Stimulated activated CD4-positive, alpha-beta T cell treated with anti-CD3 and anti-CD28 coated beads, Interleukin-1b, Interleukin-23, amount 100 ng/mL, for 24 hours (primary cell): ENCODE measurements around the gene EPC2.

Source experiments
- DNase-seq, 4 experiments: peaks; one replicate each; pipeline ENCODE4 v3.0.0-alpha.2; 2020; ENCODE audit warnings: low read depth in 4 of 4, low spot score in 1 of 4

Gene EPC2

DNA sequence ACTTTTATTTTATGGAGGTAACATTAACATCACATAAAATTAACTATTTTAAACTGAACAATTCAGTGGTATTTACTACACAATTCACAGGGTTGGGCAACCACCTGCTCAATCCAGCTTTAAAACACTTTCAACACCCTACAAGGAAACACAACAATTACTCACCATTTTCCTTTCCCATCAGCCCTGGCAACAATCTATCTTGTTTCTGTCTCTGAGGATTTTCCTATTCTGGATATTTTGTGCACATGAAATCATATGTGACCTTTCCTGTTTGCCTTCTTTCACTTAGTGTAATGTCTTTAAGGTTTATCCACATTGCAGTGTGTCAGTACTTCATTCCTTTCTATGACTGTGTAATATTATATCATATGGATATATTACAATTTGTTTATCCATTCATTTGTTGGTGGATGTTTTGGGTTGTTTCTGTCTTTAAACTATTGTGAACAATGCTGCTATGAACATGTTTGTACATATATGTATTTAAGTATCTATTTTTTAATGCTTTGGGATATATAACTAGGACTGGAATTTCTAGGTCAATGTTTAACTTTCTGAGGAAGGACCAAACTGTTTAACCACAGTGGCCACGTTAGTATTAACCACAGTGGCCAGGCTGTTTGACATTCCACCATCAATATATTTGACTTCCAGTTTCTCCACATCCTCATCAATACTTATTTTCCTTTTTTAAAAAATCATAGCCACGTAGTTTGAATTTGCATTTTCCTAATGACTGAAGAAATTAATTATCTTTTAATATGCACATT, 158.1 kb downstream of the EPC2 start:
- DNase-seq, result no peak

DNA sequence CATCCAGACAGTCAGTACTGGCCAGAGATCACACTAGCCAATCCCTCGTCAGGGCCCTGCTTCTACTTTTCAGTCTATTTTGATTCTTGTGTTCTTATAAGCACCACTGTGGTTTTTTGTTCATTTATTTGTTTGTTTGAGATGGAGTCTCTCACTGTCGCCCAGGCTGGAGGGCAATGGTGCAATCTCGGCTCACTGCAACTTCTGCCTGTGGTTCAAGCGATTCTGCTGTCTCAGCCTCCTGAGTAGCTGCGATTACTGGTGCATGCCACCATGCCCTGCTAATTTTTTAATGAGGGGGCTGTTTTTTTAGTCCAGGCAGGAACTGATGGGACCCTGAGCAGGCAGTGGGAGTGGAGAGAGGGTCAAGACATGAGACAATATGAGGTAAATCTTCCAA, 165.5 kb downstream of the EPC2 start:
- DNase-seq, result no peak

DNA sequence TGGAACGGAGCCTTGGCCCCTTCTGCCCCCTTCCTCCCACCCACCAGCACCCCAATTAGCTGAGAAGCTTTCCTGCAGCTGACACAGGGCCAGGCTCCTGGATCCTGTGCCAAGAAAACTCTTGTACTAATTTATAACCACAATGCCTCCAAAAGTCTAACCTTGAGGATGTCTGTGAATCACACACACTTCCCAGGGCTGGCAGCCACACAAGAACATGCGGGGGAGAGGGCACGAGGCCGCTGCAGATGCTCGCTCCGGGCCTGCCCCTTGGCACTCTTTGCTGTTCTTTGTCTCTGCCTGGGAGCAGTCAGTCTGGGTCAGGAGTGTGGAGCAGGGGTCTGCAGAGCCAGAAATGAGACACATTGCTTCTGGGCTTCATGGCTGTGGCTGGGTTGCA, 167.8 kb downstream of the EPC2 start:
- DNase-seq, result no peak

DNA sequence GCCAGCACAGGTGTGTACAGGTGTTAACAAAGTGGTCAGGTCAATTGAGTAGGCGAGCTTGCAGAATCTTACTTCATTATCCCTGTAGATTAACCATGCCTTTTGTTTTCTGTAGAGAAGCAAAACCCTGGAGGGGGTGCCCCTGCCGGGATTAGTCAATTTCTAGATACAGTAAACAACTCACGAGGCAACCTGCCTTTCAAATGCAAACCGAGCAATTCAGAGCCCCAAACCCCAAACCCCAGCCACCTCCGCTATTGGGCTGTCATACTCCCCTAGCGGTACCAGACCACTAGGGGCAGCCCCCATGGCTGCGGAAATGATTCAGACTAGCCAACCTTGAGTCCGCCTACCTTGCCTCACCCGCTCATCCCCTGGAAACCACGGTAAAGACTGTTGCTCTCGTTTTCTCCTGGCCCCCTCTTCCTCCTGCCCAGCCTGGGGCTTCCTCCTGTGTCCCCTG, 169.1 kb downstream of the EPC2 start:
- peak; percentile 34 to 57 (median 36) for DNase-seq

DNA sequence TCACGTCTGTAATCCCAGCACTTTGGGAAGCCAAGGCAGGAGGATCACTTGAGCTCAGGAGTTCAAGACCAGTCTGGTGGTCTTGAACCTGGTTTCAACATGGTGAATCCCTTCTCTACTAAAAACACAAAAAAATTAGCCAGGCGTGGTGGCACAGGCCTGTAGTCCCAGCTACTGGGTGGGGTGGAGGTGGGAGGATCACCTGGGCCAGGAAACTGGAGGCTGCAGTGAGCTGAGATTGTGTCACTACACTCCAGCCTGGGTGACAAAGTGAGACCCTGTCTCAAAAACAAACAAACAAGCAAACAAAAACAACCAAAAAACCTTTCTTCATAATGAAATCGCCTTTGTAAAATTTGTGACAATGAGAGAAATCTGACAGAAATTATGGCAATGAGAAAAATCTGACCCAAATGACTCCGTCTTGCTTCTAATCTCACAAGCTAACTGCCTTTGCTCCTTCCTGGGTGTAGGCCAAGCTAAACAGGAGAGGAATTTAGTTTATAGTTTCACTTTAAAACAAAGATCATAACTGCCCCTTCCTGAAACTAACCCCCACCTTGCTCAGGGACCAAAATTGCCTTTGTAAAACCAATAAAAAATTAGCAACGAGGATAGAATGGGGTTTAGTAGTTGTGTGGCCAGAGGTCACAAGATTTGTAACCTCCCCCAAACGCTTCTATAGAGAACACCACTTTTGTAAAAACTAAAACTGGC, 169.8 kb downstream of the EPC2 start:
- no peak for DNase-seq

DNA sequence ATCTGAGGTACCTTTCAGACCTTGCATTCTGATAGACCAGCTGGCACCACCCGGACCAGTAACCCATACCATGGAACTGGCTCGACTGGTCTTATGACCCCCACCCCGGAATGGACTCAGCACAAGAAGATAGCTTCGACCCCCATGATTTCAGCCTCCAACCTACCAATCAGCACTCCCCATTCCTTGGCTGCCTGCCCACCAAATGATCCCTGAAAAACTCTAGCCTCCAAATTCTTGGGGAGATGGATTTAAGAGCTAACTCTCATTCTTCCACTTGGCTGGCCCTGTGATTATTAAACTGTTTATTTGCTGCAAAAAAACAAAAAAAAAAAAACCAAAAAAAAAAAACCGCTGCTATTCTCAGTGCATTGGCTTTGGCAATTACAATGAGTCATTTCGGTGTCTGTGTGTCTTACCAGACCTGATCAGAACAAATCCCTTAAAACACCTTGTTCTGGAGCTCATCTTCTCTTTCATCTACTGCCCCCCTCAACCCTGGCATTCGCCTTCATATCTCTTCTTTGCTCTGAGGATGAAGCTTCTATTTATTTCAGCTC, 170.4 kb downstream of the EPC2 start:
- no peak for DNase-seq

DNA sequence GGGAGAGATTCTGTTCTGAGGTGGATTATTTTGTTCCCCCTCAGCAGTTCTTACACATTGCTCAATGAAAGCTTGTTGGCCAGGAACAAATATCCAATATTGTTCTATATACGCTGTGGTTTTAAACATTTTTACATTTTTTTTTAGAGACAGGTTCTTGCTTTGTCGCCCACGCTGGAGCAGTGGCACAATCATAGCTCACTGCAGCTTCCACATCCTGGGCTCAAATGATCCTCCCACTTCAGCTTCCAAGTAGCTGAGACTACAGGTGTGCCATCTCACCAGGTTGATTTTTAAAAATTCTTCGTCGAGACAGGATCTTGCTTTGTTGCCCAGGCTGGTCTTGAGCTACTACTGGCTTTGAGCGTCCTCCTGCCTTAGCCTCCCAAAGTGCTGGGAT, 171.6 kb downstream of the EPC2 start:
- DNase-seq, result no peak

DNA sequence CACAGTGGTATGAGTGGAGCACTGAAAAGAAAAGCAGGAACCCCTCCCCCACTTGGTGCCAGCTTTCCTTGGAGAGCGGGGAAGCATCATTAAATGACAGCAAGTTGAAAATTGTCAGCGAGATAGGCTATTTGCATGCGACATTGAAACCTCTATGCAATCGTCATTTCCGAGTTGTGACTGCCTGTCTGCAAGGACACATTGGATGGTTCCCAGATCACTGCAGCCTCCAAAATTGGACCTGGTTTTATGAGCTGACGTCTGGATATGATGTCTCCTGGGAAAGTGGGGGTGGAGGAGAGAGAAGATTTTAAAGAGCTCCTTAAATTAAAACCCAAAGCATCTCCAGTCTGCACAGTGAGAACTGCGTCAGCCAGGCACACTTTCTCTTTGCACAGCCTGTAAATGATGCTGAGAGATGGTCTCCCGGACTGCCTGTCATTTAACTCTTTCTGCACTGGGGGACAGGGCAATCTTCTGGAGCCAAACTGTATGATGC, 172.7 kb downstream of the EPC2 start:
- no peak for DNase-seq

DNA sequence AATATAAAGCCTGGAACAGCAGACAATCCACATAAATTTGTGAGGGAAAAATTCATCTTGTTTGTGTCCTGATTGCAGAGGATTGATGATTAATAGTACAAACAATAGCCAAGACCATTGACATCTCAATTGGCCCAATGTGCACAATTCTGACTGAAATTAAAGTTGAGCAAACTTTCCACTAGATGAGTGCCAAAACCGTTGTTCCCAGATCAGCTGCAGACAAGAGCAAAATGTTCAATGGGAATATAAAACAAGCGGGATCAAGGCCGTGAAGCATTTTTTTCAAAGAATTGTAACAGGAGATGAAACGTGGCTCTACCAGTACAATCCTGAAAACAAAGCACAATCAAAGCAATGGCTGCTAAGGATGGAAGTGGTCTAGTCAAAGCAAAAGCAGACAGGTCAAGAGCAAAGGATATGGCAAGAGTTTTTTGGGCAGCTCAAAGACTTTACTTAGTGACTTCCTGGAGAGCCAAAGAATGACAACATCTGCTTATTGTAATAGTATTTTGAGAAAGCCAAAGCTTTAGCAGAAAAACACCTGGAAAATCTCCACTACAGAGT, 174.6 kb downstream of the EPC2 start:
- DNase-seq, result no peak

DNA sequence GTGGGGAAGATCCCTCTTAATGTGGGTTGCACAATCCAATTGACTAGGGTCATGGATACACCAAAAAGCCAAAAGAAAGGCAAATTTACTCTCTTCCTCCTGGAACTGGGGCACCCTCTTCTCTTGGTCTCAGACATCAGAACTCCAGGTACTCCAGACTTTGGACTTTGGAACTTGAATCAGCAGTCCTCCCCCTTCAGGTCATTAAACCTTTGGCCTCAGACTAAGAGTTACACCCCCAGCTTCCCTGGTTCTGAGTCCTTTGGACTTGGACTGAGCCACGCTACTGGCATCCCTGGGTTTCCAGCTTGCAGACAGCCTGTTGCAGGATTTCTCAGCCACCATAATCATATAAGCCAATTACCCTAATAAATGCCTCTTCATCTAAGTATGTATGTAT, 179.6 kb downstream of the EPC2 start:
- no peak for DNase-seq

DNA sequence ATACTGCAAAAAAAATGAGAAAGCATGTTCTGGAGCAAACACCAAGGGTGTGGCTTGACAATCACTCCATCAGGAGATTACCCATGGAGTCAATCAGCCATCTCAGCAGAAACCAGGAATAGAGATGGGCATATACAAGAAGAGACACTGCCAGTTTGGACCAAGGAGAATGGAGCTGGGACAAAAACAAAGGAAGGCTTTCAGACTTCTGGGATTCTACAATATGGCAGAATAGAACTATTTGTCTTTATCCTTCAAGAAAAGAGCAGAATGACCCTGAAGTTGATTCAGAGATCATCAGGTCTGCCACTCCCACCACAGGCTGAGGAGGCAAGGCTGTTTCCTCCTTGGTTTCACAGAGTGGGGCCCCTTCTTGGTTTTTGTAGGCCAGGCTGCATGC, 182.2 kb downstream of the EPC2 start:
- no peak for DNase-seq

DNA sequence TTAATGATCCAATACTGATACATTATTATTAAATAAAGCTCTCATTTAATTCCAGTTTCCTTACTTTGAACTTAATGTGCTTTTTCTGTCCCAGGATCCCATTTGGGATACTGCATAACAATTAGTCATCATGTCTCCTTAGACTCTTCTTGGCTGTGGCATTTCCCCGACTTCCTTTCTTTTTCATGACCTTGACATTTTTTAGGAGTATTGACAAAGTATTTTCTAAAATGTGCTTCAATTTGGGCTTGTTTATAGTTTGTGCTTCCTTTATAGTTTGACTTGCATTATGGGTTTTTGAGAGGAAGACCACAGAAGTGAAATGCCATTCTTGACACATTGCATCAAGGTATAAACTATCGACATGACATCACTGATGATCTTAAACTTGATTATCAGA, 184.4 kb downstream of the EPC2 start:
- DNase-seq, result no peak

DNA sequence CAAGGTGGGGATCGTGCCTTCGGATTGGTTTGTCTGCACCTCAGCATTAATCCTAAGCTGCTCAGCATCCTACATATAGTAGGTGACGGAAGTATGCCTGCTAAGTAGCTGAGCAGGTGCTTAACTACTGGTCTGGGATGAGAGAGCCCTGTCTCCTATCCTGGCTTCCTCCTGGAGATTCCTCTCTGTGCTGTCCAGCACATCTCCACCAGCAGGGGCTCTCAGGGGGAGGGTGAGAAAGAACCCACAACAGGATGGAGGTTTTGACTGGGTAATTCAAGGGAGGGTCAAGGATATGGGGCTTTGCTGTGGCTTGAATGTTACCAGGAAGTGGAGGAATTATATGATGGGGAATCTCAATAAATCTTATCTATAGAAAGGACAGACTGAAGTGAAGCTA, 185.1 kb downstream of the EPC2 start:
- no peak for DNase-seq

DNA sequence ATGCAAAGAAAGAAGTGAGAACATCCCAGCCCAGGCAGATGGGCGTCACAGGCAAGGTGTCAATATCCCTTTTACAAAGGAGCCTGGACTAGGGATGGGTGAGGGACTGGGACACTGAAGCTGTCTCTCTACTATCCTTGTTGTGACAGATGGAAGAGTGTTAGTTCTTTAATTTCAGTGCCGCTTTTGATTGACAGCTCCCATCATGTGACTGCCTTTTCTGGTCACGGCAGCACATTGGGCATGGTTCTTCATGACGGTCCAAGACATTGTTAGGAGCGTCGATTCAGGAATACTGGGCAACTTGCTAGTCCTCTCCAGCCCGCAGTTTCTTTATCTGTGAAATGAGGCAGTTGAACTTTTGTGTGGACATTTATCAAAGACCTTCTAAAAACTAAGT, 188.1 kb downstream of the EPC2 start:
- DNase-seq, result no peak
